Measurements from ENCODE around the gene FXYD6. TPM values are rescaled to one million over a fixed set of nuclear protein-coding genes. Genes with fewer than 3 reads are reported as not detected.

Gene FXYD6
- total and polyA plus RNA-seq, 2 donors (not counting 1 experiment from before 2014, with no cell fraction given): not detected

DNA sequence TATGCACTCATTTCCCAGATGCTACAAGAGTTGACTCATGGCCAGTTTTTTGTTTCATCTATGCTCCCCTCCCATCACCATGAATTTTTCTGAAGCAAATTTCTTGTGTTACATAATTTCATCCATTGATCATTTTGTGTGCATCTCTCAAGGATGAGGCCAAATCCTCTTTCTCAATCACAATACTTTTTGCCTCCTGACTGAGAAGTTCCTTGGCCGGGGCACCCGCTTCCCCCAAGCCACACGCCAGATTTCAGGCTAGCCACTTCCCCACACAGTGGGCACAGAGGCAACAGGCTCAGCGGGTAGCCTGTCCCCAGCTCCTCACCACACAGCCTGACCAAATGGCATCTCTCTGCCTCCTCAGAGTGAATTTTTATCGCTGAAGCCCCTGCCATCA, 69.6 kb downstream of the FXYD6 start:
- no peak overlapping the region for H3K9ac ChIP-seq (ENCODE audit: low read length)
- H3K9me3 ChIP-seq (ENCODE audit: control extremely low read depth in 1 of 3, control insufficient read depth in 2 of 3, insufficient read depth in 1 of 3, low read length in 2 of 3): no peaks in the 10 kb centered on the region
- ChIA-PET CTCF (interaction anchor here (0.6 to 14.3 kb wide), 35 partner anchors 8 to 553 kb away, joined by 3 to 462 read pairs (median 5); partner anchors contain the start of genes FXYD2, IL10RA and UBE4A), POLR2A (interaction anchor here (1.0 to 1.7 kb wide), 2 partner anchors 11 to 199 kb away, joined by 3 to 5 read pairs; no protein-coding TSS in a partner anchor)
- Mint-ChIP-seq H3K27me3 (peaks cover 7% of the 10 kb centered on the region), H3K9me3 (ENCODE audit: insufficient read depth) (no peaks in the 10 kb centered on the region), H3K4me1 (peaks cover 5% of the 10 kb centered on the region), H3K27ac (no peak overlapping the region), H3K4me3 (no peak overlapping the region)
- H3K79me2 ChIP-seq (ENCODE audit: control insufficient read depth, insufficient read depth, low read length): peaks cover 9% of the 10 kb centered on the region
- H3K4me1 ChIP-seq (ENCODE audit: control insufficient read depth in 2 of 2, insufficient read depth in 2 of 2, low read length in 2 of 2): peaks cover 0 to 9% of the 10 kb centered on the region in 2 donors
- no peak for ATAC-seq (ENCODE audit: low read depth)
- DNase-seq: no peak
- no peak overlapping the region for H3K4me2 ChIP-seq (replicated peaks; ENCODE audit: low read depth, low read length, poor library complexity, severe bottlenecking)
- TF ChIP-seq EZH2 (IDR thresholded peaks at IDR 0.05; ENCODE audit: borderline replicate concordance, insufficient read depth, low read depth, low read length, poor library complexity, severe bottlenecking): no peak
- TF ChIP-seq, protein P1, sequence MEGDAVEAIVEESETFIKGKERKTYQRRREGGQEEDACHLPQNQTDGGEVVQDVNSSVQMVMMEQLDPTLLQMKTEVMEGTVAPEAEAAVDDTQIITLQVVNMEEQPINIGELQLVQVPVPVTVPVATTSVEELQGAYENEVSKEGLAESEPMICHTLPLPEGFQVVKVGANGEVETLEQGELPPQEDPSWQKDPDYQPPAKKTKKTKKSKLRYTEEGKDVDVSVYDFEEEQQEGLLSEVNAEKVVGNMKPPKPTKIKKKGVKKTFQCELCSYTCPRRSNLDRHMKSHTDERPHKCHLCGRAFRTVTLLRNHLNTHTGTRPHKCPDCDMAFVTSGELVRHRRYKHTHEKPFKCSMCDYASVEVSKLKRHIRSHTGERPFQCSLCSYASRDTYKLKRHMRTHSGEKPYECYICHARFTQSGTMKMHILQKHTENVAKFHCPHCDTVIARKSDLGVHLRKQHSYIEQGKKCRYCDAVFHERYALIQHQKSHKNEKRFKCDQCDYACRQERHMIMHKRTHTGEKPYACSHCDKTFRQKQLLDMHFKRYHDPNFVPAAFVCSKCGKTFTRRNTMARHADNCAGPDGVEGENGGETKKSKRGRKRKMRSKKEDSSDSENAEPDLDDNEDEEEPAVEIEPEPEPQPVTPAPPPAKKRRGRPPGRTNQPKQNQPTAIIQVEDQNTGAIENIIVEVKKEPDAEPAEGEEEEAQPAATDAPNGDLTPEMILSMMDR (IDR thresholded peaks at IDR 0.05): no peak
- H3K4me3 ChIP-seq (ENCODE audit: control extremely low read depth in 1 of 5, extremely low read depth in 1 of 5, insufficient read depth in 1 of 5, low read depth in 2 of 5, low read length in 4 of 5): no peak overlapping the region
- peaks cover 0 to 15% of the 10 kb centered on the region in 2 experiments for H3K36me3 ChIP-seq (replicated peaks in 1 of 2; ENCODE audit: control extremely low read depth in 1 of 2, control insufficient read depth in 1 of 2, extremely low read depth in 1 of 2, insufficient read depth in 2 of 2, low read length in 1 of 2)
- WGBS (ENCODE audit: insufficient coverage): 54% methylated on average over 4 of the region's 5 CpGs
- no peak overlapping the region for H3K27ac ChIP-seq (ENCODE audit: low read length in 2 of 2)
- no peak overlapping the region for H2AFZ ChIP-seq (ENCODE audit: insufficient read depth, low read depth, low read length, poor library complexity, severe bottlenecking)
- H3K27me3 ChIP-seq (replicated peaks in 1 of 4; ENCODE audit: control extremely low read depth in 1 of 4, control insufficient read depth in 3 of 4, insufficient read depth in 4 of 4, low read length in 3 of 4): peaks cover 0 to 12% (median 0%) of the 10 kb centered on the region in 4 experiments
- peaks cover 4% of the 10 kb centered on the region for H4K20me1 ChIP-seq (ENCODE audit: control insufficient read depth, insufficient read depth, low read length, poor library complexity, severe bottlenecking)
- intact Hi-C loops (cut with micrococcal nuclease): loop anchor here (1.0 kb wide), 4 partner anchors 10 to 246 kb away; no protein-coding TSS in a partner anchor

DNA sequence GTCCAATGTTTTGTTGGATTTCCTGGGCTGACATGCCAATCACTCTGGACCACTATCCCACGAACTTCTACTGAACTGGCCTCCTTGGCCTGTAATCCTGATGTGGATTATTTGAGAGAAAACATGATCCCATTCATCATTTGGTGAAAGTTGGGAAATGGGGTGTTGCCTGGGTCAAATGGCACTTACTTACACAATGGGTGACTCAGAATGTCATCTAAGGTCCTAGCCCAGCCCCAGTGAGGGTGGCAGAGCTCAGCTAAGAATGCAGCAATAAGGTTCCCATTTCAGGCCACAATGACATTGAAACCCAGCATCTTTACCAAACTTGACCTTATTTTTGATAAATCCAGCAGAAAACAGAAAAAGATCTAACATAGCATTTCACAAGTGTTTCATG, 71.4 kb downstream of the FXYD6 start:
- H3K4me3 ChIP-seq (ENCODE audit: control extremely low read depth in 1 of 5, extremely low read depth in 1 of 5, insufficient read depth in 1 of 5, low read depth in 2 of 5, low read length in 4 of 5): no peak overlapping the region
- Mint-ChIP-seq H3K27me3 (peaks cover 4% of the 10 kb centered on the region), H3K9me3 (ENCODE audit: insufficient read depth) (no peaks in the 10 kb centered on the region), H3K4me3 (no peak overlapping the region), H3K4me1 (peaks cover 5% of the 10 kb centered on the region), H3K27ac (no peak overlapping the region)
- WGBS (ENCODE audit: insufficient coverage): no CpG with 5 or more reads among the region's 1 CpG
- intact Hi-C loops (cut with micrococcal nuclease): no loop called here
- H3K79me2 ChIP-seq (ENCODE audit: control insufficient read depth, insufficient read depth, low read length): peaks cover 9% of the 10 kb centered on the region
- H3K9me3 ChIP-seq (ENCODE audit: control extremely low read depth in 1 of 3, control insufficient read depth in 2 of 3, insufficient read depth in 1 of 3, low read length in 2 of 3): no peaks in the 10 kb centered on the region
- H3K4me2 ChIP-seq (replicated peaks; ENCODE audit: low read depth, low read length, poor library complexity, severe bottlenecking): no peak overlapping the region
- POLR2A ChIA-PET: no interaction called here
- H3K9ac ChIP-seq (ENCODE audit: low read length): no peak overlapping the region
- no peak overlapping the region for H3K27ac ChIP-seq (ENCODE audit: low read length in 2 of 2)
- peaks cover 0 to 12% (median 0%) of the 10 kb centered on the region in 4 experiments for H3K27me3 ChIP-seq (replicated peaks in 1 of 4; ENCODE audit: control extremely low read depth in 1 of 4, control insufficient read depth in 3 of 4, insufficient read depth in 4 of 4, low read length in 3 of 4)
- H3K36me3 ChIP-seq (replicated peaks in 1 of 2; ENCODE audit: control extremely low read depth in 1 of 2, control insufficient read depth in 1 of 2, extremely low read depth in 1 of 2, insufficient read depth in 2 of 2, low read length in 1 of 2): peaks cover 0 to 15% of the 10 kb centered on the region in 2 experiments
- CTCF ChIA-PET: interaction anchor here (1.7 to 14.3 kb wide), 4 partner anchors 16 to 365 kb away, joined by 9 to 462 read pairs (median 42); partner anchors contain the start of gene FXYD2
- no peak for TF ChIP-seq EZH2 (IDR thresholded peaks at IDR 0.05; ENCODE audit: borderline replicate concordance, insufficient read depth, low read depth, low read length, poor library complexity, severe bottlenecking)
- TF ChIP-seq, protein P1 (IDR thresholded peaks at IDR 0.05): no peak
- H4K20me1 ChIP-seq (ENCODE audit: control insufficient read depth, insufficient read depth, low read length, poor library complexity, severe bottlenecking): peaks cover 4% of the 10 kb centered on the region
- DNase-seq: no peak
- H2AFZ ChIP-seq (ENCODE audit: insufficient read depth, low read depth, low read length, poor library complexity, severe bottlenecking): no peak overlapping the region
- peaks cover 0 to 9% of the 10 kb centered on the region in 2 donors for H3K4me1 ChIP-seq (ENCODE audit: control insufficient read depth in 2 of 2, insufficient read depth in 2 of 2, low read length in 2 of 2)
- no peak for ATAC-seq (ENCODE audit: low read depth)

All from B cell (primary cell).